DND-41 (cell line): ENCODE results near the gene GRIA4.

Source experiments
- ATAC-seq: fragments of 200-7000 bp; cut with Tn5 transposase; 3 replicates; pipeline ENCODE4 v1.9.1; 2021; ENCODE audit warnings: low read depth; ENCODE audit not compliant: insufficient read depth
- DNase-seq: peaks from one replicate; pipeline ENCODE4 v3.0.0-alpha.2; 2020
- H2AFZ ChIP-seq: 2 replicates; pipeline ENCODE4 v1.6.0; 2012; ENCODE audit warnings: low read depth, low read length
- H3K27ac ChIP-seq: 2 replicates; pipeline ENCODE4 v1.5.1; 2012; ENCODE audit warnings: low read length, inconsistent platforms
- H3K27me3 ChIP-seq: fragments of 200-600 bp; sonication (generic); 2 replicates; pipeline ENCODE4 v1.6.0; 2012; ENCODE audit warnings: low read length, mild to moderate bottlenecking, inconsistent platforms; ENCODE audit not compliant: insufficient read depth, poor library complexity
- H3K36me3 ChIP-seq: 2 replicates; pipeline ENCODE4 v1.5.1; 2012; ENCODE audit warnings: low read length, inconsistent platforms; ENCODE audit not compliant: insufficient read depth
- H3K4me1 ChIP-seq: 2 replicates; pipeline ENCODE4 v1.5.1; 2012; ENCODE audit warnings: mild to moderate bottlenecking, low read length; ENCODE audit not compliant: insufficient read depth
- H3K4me2 ChIP-seq: 2 replicates; pipeline ENCODE4 v1.6.0; 2012; ENCODE audit warnings: mild to moderate bottlenecking, moderate library complexity, low read length, inconsistent platforms; ENCODE audit not compliant: insufficient read depth
- H3K4me3 ChIP-seq, 2 experiments: fragments of 200-600 bp in 1 of 2; shearing (Covaris generic) in 1 of 2; 2 replicates each; pipeline ENCODE4 v1.5.1; 2012 to 2016; ENCODE audit warnings: inconsistent platforms in 2 of 2, low read length in 2 of 2, mild to moderate bottlenecking in 2 of 2, low read depth in 1 of 2, moderate library complexity in 1 of 2
- H3K79me2 ChIP-seq: 2 replicates; pipeline ENCODE4 v1.6.0; 2012; ENCODE audit warnings: low read length, inconsistent platforms; ENCODE audit not compliant: insufficient read depth
- H3K9ac ChIP-seq: 2 replicates; pipeline ENCODE4 v1.6.0; 2012; ENCODE audit warnings: low read depth, mild to moderate bottlenecking, inconsistent platforms, low read length, moderate library complexity
- H3K9me3 ChIP-seq: 2 replicates; pipeline ENCODE4 v1.5.1; 2012; ENCODE audit warnings: low read length, moderate library complexity, mild to moderate bottlenecking, inconsistent platforms; ENCODE audit not compliant: insufficient read depth, severe bottlenecking
- H4K20me1 ChIP-seq: 2 replicates; pipeline ENCODE4 v1.6.0; 2012; ENCODE audit warnings: low read length; ENCODE audit not compliant: insufficient read depth
- CTCF ChIP-seq: IDR thresholded peaks from 2 replicates; pipeline ENCODE4 v1.5.1; 2012; ENCODE audit warnings: borderline replicate concordance, low read length, moderate library complexity, mild to moderate bottlenecking; ENCODE audit not compliant: poor library complexity, severe bottlenecking; ENCODE audit errors: extremely low read depth
- EZH2 ChIP-seq: IDR thresholded peaks from 3 replicates; pipeline ENCODE4 v1.6.1; 2012; ENCODE audit warnings: borderline replicate concordance, low read depth, mild to moderate bottlenecking, moderate library complexity, low read length, inconsistent platforms; ENCODE audit not compliant: severe bottlenecking

The GRIA4 gene

GRCh38 chr11:105789579-105790420, 179.9 kb downstream of the GRIA4 start:
- no peaks in the 10 kb centered on the region for H3K9me3 ChIP-seq
- no peaks in the 10 kb centered on the region for H3K36me3 ChIP-seq
- DNase-seq = no peak
- H3K4me2 ChIP-seq = no peak overlapping the region
- no peak overlapping the region for H3K4me3 ChIP-seq
- no peaks in the 10 kb centered on the region for H4K20me1 ChIP-seq
- no peaks in the 10 kb centered on the region for H3K79me2 ChIP-seq
- ATAC-seq = no peak
- H3K27me3 ChIP-seq = no peaks in the 10 kb centered on the region
- no peak overlapping the region for H2AFZ ChIP-seq
- H3K4me1 ChIP-seq = no peaks in the 10 kb centered on the region
- TF ChIP-seq EZH2 = no peak
- TF ChIP-seq CTCF = no peak
- no peak overlapping the region for H3K9ac ChIP-seq
- H3K27ac ChIP-seq = no peak overlapping the region

- Histone ChIP-seq H3K4me2 (no peak overlapping the region), H3K4me3 (no peak overlapping the region), H3K27ac (no peak overlapping the region), H4K20me1 (no peaks in the 10 kb centered on the region), H3K27me3 (no peaks in the 10 kb centered on the region), H3K9ac (no peak overlapping the region), H3K36me3 (no peaks in the 10 kb centered on the region), H2AFZ (no peak overlapping the region), H3K4me1 (no peaks in the 10 kb centered on the region), H3K79me2 (no peaks in the 10 kb centered on the region), H3K9me3 (no peaks in the 10 kb centered on the region)
- ATAC-seq (no peak), DNase-seq (no peak)
- TF ChIP-seq CTCF = no peak
- no peak for TF ChIP-seq EZH2
These were observed 181.0 kb downstream of the GRIA4 start for GRCh38 chr11:105790840-105791239.

DNA sequence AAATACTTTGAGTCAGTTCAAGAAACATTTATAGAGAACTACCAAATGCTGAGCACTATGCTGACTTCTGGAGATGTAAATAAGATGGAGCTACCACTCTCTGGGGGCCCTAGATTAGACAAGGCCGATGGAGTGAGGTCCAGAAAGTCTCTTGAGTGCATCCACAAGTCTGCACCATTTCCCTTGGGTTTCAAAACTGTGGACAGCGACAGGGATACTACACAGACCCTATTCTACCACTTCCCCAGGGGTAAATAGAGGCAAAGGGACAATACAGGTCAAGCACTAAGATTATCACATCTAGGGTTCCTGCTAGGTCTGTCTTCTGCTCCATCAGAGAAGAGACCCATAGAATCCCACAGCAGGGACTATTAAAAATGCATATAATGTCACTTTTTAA, 183.2 kb downstream of the GRIA4 start:
- no peak overlapping the region for H3K4me3 ChIP-seq
- no peak for DNase-seq
- no peak for ATAC-seq

More for the DNA sequence above, 183.2 kb downstream of the GRIA4 start:
- no peaks in the 10 kb centered on the region for H3K36me3 ChIP-seq
- H3K9ac ChIP-seq = no peak overlapping the region
- no peaks in the 10 kb centered on the region for H3K79me2 ChIP-seq
- TF ChIP-seq EZH2 (no peak), CTCF (no peak)
- H2AFZ ChIP-seq = no peak overlapping the region
- no peaks in the 10 kb centered on the region for H4K20me1 ChIP-seq
- H3K4me2 ChIP-seq = no peak overlapping the region
- no peaks in the 10 kb centered on the region for H3K4me1 ChIP-seq
- H3K9me3 ChIP-seq = no peaks in the 10 kb centered on the region
- no peak overlapping the region for H3K27ac ChIP-seq
- no peaks in the 10 kb centered on the region for H3K27me3 ChIP-seq
